Activated naive CD4-positive, alpha-beta T cell (primary cell): Measurements from ENCODE around the gene TMEM87B.
"Not testable (repeated sequence)": the region's sequence is repeated elsewhere in the genome, so short reads cannot be mapped to it uniquely, and the experiment has no call there.

Experiments
- DNase-seq, 4 experiments: peaks; one replicate each; lab custom pipeline; 2025; lab: John Stamatoyannopoulos, UW

Gene TMEM87B

GRCh38 chr2:112121682-112122254, 66.7 kb downstream of the TMEM87B start:
- DNase-seq, result peak in 1 of 4 experiments; percentile 9

- no peak for DNase-seq
These were observed 74.0 kb downstream of the TMEM87B start for GRCh38 chr2:112129060-112129459.

GRCh38 chr2:112133344-112133743, 78.3 kb downstream of the TMEM87B start:
- no peak for DNase-seq

DNA sequence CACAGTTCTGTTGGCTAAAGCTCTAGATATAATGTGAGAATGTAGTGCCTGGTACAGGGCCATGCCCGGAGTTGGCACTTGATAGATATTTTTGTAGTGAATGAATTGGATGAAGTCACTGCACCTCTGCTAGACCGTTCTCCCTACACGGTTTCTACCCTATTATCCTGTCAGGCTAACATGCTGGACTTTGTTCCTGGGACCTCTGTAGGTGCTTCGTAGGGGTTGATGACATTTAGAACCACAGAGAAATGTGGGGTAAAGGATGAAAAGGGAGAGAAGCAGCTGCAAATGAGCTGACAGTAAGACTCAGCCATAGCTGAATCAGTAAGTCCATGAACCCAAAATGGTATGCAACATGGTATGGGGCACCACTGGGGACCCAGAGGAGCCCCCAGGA, 79.1 kb downstream of the TMEM87B start:
- DNase-seq, result no peak

DNA sequence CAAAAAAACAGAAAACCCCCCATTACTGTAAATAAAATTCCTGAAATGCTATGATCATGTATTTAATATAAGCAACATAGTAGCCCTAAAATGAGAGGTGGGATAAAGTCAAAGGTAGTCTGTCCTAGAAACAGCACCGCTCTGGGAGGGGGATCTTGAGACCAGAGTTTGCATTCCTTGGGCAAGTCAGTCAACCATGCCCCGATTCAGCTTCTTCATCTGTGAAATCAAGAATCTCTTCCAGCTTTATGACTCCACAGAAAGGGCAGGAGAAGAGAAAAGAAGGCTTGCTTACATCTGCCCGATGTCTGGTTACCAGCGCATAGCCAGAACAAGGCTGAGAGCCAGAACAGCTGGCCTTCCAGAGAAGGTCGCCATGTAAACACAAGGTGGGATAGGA, 81.0 kb downstream of the TMEM87B start:
- no peak for DNase-seq

GRCh38 chr2:112137516-112138158, 82.6 kb downstream of the TMEM87B start:
- DNase-seq, result no peak

GRCh38 chr2:112138159-112139032, 83.3 kb downstream of the TMEM87B start, which contains the start of gene FBLN7:
FBLN7 (plus strand) TSS chr2:112138385; CDS start chr2:112138656, 271 bp downstream.
- no peak for DNase-seq

DNA sequence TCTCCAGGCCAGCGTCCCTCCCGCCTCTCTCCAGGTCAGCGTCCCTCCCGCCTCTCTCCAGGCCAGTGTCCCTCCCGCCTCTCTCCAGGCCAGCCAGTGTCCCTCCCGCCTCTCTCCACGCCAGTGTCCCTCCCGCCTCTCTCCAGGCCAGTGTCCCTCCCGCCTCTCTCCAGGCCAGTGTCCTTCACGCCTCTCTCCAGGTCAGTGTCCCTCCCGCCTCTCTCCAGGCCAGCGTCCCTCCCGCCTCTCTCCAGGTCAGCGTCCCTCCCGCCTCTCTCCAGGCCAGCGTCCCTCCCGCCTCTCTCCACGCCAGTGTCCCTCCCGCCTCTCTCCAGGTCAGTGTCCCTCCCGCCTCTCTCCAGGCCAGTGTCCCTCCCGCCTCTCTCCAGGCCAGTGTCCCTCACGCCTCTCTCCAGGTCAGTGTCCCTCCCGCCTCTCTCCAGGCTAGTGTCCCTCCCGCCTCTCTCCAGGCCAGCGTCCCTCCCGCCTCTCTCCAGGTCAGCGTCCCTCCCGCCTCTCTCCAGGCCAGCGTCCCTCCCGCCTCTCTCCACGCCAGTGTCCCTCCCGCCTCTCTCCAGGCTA, 84.1 kb downstream of the TMEM87B start:
- DNase-seq, result not testable (repeated sequence)

GRCh38 chr2:112139661-112140204, 84.7 kb downstream of the TMEM87B start:
- not testable (repeated sequence) for DNase-seq

- DNase-seq, result no peak
These were observed 85.2 kb downstream of the TMEM87B start for GRCh38 chr2:112140205-112140802.

DNA sequence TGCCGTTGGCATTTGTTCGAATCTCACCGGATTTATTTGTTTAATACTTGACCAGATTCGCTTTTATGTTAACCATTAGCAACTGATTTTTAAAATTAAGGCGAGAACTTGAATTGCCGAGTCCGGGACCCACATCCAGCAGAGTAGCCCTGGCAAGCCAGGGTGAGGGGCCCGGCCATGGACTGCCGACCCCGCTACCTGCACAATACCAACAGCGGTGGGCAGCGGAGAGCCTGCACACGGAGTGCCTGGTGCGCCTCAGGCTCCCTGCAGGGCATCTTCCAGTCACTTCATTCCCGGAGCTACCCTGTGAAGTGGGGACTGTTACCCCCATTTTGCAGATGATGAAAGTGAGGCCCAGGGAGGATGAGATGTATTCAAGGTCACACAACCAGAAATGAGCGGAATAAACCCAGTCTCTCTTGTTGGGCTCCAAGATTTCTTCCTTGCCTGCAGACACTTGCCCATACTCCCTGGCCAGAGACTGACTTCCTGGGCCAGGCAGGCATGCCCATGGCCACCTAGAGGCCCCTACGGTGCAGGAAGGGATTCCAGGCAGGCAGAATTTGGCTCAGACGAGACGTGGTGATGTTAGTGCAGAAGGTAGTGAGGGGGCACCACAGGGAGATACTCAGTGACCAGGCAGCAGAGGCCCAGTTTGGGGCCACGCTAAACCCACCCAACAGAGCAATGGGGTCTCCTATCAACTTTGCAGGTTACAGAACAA, 86.0 kb downstream of the TMEM87B start:
- no peak for DNase-seq

GRCh38 chr2:112141626-112142007, 86.5 kb downstream of the TMEM87B start:
- DNase-seq, result no peak

- DNase-seq, result no peak
These were observed 87.5 kb downstream of the TMEM87B start for GRCh38 chr2:112142525-112143078.

GRCh38 chr2:112143150-112143549, 88.1 kb downstream of the TMEM87B start:
- no peak for DNase-seq

DNA sequence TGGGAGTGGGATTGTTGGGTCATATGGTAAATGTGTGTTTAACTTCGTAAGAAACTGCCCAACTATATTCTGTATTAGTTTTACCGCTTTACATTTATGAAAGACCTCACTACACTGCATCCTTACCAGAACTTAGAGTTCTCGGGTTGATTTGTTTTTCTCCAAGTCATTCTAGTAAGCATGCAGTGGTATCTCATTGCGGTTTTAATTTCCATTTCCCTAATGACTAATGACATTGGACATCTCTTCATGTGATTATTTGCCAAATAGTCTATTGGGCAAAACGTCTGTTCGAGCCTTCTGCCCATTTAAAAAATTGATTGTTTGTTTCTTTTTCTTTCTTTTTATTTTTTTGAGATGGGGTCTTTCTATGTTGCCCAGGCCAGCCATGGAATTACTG, 89.9 kb downstream of the TMEM87B start:
- DNase-seq, result no peak

DNA sequence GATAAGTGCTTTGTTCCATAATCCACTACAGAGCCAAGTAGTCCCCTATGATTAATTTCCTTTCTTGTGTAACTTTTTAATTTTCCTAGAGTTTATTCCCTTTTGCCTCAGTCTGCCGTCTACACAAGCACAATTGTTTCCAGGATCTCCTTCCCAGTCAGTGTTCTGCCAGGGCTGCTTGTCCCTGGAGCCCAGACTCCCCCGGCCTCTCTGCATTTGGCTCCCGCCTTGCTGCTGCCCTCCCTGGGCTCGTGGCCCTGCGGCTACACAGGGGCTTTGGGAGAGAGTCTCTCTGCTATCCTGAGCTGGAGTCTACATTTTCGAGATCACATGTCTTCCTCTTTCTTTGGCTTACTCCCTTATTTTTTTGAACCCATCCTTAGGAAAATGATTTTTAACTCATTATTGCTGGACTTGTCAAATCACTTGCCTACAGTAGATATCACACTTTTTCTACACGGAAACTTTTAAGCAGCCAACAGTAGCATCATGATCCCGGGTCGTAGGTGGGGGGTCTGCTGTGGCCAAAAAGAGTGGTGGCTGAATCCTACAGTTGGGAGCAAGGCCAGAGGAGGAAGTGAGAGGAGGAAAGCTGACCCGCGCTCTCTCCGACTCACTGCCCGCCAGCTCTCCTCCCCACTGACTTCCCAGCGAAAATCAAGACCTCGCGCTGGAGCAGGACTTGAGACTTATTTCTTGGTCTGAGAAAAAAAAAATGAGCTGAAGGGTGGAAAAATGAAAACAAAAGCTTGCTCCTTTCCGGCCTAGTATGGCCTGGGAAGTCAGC, 92.5 kb downstream of the TMEM87B start:
- DNase-seq, result no peak

GRCh38 chr2:112148477-112148876, 93.4 kb downstream of the TMEM87B start:
- no peak for DNase-seq

DNA sequence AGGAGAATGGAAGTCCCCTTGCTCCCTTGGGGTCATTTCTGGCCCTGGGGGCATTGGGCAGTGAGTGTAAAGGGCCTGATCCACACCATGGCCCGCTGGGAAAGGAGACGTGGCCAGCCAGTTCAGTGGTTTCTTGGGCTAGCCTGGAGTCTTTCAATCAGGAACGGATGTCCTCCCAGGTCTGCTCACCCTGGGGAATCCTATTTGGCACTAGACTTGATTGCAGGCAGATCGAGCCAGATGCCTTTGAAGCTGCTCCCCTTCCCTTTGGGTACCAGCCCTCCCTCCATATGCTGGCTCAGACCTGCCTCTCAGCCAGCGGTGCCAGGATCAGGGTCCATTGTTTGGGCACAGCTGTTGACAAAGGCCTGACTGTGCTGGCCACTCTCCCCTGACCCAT, 94.1 kb downstream of the TMEM87B start:
- DNase-seq, result no peak

- DNase-seq, result no peak
These were observed 94.9 kb downstream of the TMEM87B start for GRCh38 chr2:112149866-112150435.

DNA sequence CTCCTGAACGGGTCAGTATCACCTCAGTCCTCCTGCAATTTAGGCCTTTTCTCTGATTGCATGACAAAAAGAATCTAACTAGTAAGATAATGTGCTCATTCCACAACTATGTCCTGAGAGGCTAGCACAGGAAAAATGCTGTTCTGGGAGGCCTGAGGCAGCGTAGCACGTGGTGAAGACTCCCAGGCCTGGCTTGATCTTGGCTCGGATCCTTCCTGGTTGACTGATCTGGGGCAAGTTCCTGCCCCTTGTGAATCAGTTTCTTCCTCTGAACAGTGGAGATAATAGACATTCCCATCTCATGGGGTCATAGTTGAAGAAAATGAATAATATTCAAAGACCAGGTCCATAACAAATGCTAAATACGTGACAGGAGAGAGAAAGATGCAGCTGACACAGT, 95.4 kb downstream of the TMEM87B start:
- DNase-seq, result no peak
